K562 (cell line): ENCODE data around the gene LPCAT3. TPM values are rescaled to one million over a fixed set of nuclear protein-coding genes. Genes with fewer than 3 reads are reported as not detected.
A peak's percentile ranks its signal among the peaks of the same experiment; 100 is the strongest.

Experiments used
- CBFA2T2 ChIP-seq: fragments of 450-650 bp; conservative IDR thresholded peaks from 2 replicates; pipeline ENCODE4 v1.6.1; 2017; ENCODE audit warnings: mild to moderate bottlenecking
- CREB5 ChIP-seq: fragments of 250-450 bp; sonication (Bioruptor Pico); IDR thresholded peaks from 2 replicates; pipeline ENCODE4 v1.5.0; 2020; ENCODE audit warnings: mild to moderate bottlenecking
- DPF2 ChIP-seq: fragments of 450-650 bp; IDR thresholded peaks from 2 replicates; pipeline ENCODE4 v1.6.1; 2016
- FOXM1 ChIP-seq, 2 experiments: fragments of 450-650 bp in 1 of 2; sonication (generic) in 1 of 2; formaldehyde crosslinking in 1 of 2; IDR thresholded peaks; 2 replicates each; pipeline versions ENCODE4 v1.6.1 to v1.9.0; 2017 to 2022; ENCODE audit warnings: low read depth in 2 of 2, mild to moderate bottlenecking in 2 of 2, missing genetic modification reagents in 1 of 2, moderate library complexity in 1 of 2
- HDAC2 ChIP-seq: fragments of 450-650 bp; IDR thresholded peaks from 2 replicates; pipeline ENCODE4 v1.6.1; 2016; ENCODE audit warnings: mild to moderate bottlenecking
- HINFP ChIP-seq: fragments of 450-650 bp; conservative IDR thresholded peaks from 2 replicates; pipeline ENCODE4 v1.6.1; 2016; ENCODE audit warnings: missing genetic modification characterization, low read depth, mild to moderate bottlenecking, control low read depth, missing compliant biosample characterization
- HNRNPLL ChIP-seq: fragments of 200-400 bp; formaldehyde crosslinking; IDR thresholded peaks from 2 replicates; pipeline ENCODE4 v1.6.1; 2017; ENCODE audit warnings: low read length, low read depth, mild to moderate bottlenecking; ENCODE audit not compliant: poor library complexity, severe bottlenecking
- HSF4 ChIP-seq: fragments of 250-450 bp; sonication (Bioruptor Pico); IDR thresholded peaks from 2 replicates; pipeline ENCODE4 v2.1.2; 2022; ENCODE audit warnings: mild to moderate bottlenecking, moderate library complexity, borderline replicate concordance
- KLF16 ChIP-seq: IDR thresholded peaks from 2 replicates; pipeline ENCODE4 v1.6.1; 2016; ENCODE audit warnings: antibody characterized with exemption
- LARP7 ChIP-seq: fragments of 450-650 bp; IDR thresholded peaks from 2 replicates; pipeline ENCODE4 v1.6.1; 2016
- MTA2 ChIP-seq: fragments of 450-650 bp; IDR thresholded peaks from 2 replicates; pipeline ENCODE4 v1.6.1; 2016; ENCODE audit warnings: low read depth
- NCOA1 ChIP-seq: fragments of 450-650 bp; IDR thresholded peaks from 2 replicates; pipeline ENCODE4 v1.6.1; 2016; ENCODE audit warnings: low read depth
- NCOA4 ChIP-seq: fragments of 450-650 bp; IDR thresholded peaks from 2 replicates; pipeline ENCODE4 v1.6.1; 2018; ENCODE audit warnings: mild to moderate bottlenecking; ENCODE audit not compliant: partially characterized antibody
- NCOR1 ChIP-seq: fragments of 450-650 bp; IDR thresholded peaks from 2 replicates; pipeline ENCODE4 v1.6.1; 2016; ENCODE audit warnings: mild to moderate bottlenecking, moderate library complexity
- PML ChIP-seq: IDR thresholded peaks from 2 replicates; pipeline ENCODE4 v1.6.1; 2012; ENCODE audit warnings: low read length, inconsistent platforms
- RCOR1 ChIP-seq, 2 experiments: IDR thresholded peaks; 2 replicates each; pipeline ENCODE4 v1.6.1; 2012; ENCODE audit warnings: low read depth in 2 of 2, low read length in 2 of 2, borderline replicate concordance in 1 of 2, improper control_type of control experiment in 1 of 2
- SMARCA4 ChIP-seq: fragments of 450-650 bp; IDR thresholded peaks from 2 replicates; pipeline ENCODE4 v1.6.1; 2016
- STAT5A ChIP-seq: IDR thresholded peaks from 2 replicates; pipeline ENCODE4 v1.6.1; 2012; ENCODE audit warnings: low read length, inconsistent platforms, borderline replicate concordance
- THAP12 ChIP-seq: fragments of 250-450 bp; sonication (Bioruptor Pico); IDR thresholded peaks from 2 replicates; pipeline ENCODE4 v1.9.0; 2021; ENCODE audit warnings: mild to moderate bottlenecking, inconsistent platforms
- TRIM24 ChIP-seq, 2 experiments: fragments of 450-650 bp; IDR thresholded peaks; 2 replicates each; pipeline ENCODE4 v1.6.1; 2016
- ZC3H11A ChIP-seq: IDR thresholded peaks from 2 replicates; pipeline ENCODE4 v1.6.1; 2012; ENCODE audit warnings: low read depth, low read length, improper control_type of control experiment
- ZC3H8 ChIP-seq: fragments of 450-650 bp; IDR thresholded peaks from 2 replicates; pipeline ENCODE4 v1.6.1; 2017
- ZEB2 ChIP-seq: fragments of 450-650 bp; IDR thresholded peaks from 2 replicates; pipeline ENCODE4 v1.6.1; 2016
- ZFX ChIP-seq: sonication (generic); formaldehyde crosslinking; IDR thresholded peaks from 2 replicates; pipeline ENCODE4 v1.8.0; 2022; ENCODE audit warnings: mild to moderate bottlenecking, missing genetic modification reagents, moderate library complexity
- ZNF277 ChIP-seq: fragments of 250-450 bp; sonication (Bioruptor Pico); IDR thresholded peaks from 2 replicates; pipeline ENCODE4 v1.8.0; 2022; ENCODE audit warnings: inconsistent platforms, mild to moderate bottlenecking, moderate library complexity, borderline replicate concordance
- polyA plus RNA-seq, 8 experiments: library from polyadenylated mRNA; depleted of rRNA in 4 of 8; stranded (reverse) in 5 of 8; unstranded in 3 of 8; fragments of >200 nt; fragmentation: Nextera tagmentation in 2 of 8; fragmentation: Illumina TruSeq in 1 of 8; extraction: Ambion mirVana in 2 of 8; extraction: Trizol in 1 of 8; gene quantifications; 2 replicates each; pipeline versions ENCODE4 v1.2.1 to v1.2.3, GENCODE V29; 2011 to 2014; ENCODE audit warnings: inconsistent platforms in 1 of 8, missing spikeins in 1 of 8
- total RNA-seq, 7 experiments: library from RNA; depleted of rRNA in 6 of 7; stranded (reverse); fragments of >200 nt in 6 of 7; fragmentation: Illumina TruSeq in 2 of 7; extraction: Trizol in 2 of 7; gene quantifications; 2 replicates each; pipeline versions ENCODE4 v1.2.1 to v1.2.3, GENCODE V29; 2011 to 2021; ENCODE audit warnings: low replicate concordance in 1 of 7

Gene LPCAT3
- total and polyA plus RNA-seq, 9 of the 15 experiments (the other 6 are each of a cell fraction or from before 2014, with no cell fraction given), result 4.9 to 52.5 (median 25.3) TPM

- no peak for TF ChIP-seq NCOA4
- TF ChIP-seq MTA2, result peak; percentile 81
- TF ChIP-seq ZNF277 (CRISPR knock-in tag), result no peak
- TF ChIP-seq LARP7, result no peak
- peak; percentile 77; the same call in 1 of the 2 replicates for TF ChIP-seq KLF16
- peak; percentile 87 for TF ChIP-seq NCOR1
- peak; percentile 60; the same call in 1 of the 2 replicates for TF ChIP-seq FOXM1 (IDR thresholded peaks at IDR 0.05; ENCODE audit: low read depth)
- TF ChIP-seq FOXM1 (CRISPR knock-in tag; IDR thresholded peaks at IDR 0.05; ENCODE audit: low read depth), result no peak
- no peak for TF ChIP-seq NCOA1
- peak; percentile 28 to 50; a peak in 2 of 4 replicates for TF ChIP-seq TRIM24 (IDR thresholded peaks at IDR 0.05)
- peak; percentile 50 for TF ChIP-seq ZFX (CRISPR knock-in tag)
- TF ChIP-seq DPF2, result peak; percentile 86
- TF ChIP-seq ZEB2, result peak; percentile 49; the same call in 1 of the 2 replicates
- no peak for TF ChIP-seq THAP12 (CRISPR knock-in tag)
- TF ChIP-seq CBFA2T2, result peak; percentile 92
- TF ChIP-seq HDAC2, result peak; percentile 59
- TF ChIP-seq STAT5A, result peak; percentile 67; the same call in 1 of the 2 replicates
- no peak for TF ChIP-seq ZC3H8
- TF ChIP-seq HNRNPLL, result no peak
- no peak for TF ChIP-seq HSF4 (CRISPR knock-in tag)
- peak; percentile 71 for TF ChIP-seq PML
- no peak for TF ChIP-seq CREB5
- no peak for TF ChIP-seq ZC3H11A
- peak in 1 of 2 experiments; percentile 75; a peak in 2 of 4 replicates for TF ChIP-seq RCOR1 (IDR thresholded peaks at IDR 0.05; ENCODE audit: borderline replicate concordance in 1 of 2, low read depth in 2 of 2, low read length in 2 of 2)
- peak; percentile 81 for TF ChIP-seq SMARCA4
- TF ChIP-seq HINFP (tag), result no peak
Measured at GRCh38 chr12:7016958-7017571, 1.2 kb downstream of the LPCAT3 start (continued).
